Calu3 (cell line): ENCODE data around the gene IGSF9B. TPM values are rescaled to one million over a fixed set of nuclear protein-coding genes. Genes with fewer than 3 reads are reported as not detected.

ENCODE experiments used
- BruUV-seq: library from RNA; stranded (reverse); fragments of 400-500 nt; replicated peaks from 2 replicates; lab custom pipeline; 2021; lab: Mats Ljungman, UMichigan
- CTCF ChIA-PET: fragments of 300-600 bp; sonication (Branson Sonifier 250); formaldehyde crosslinking; loops from one replicate; lab custom pipeline; 2022; ENCODE audit warnings: antibody characterized with exemption; lab: Charles Lee
- DNase-seq: peaks from one replicate; pipeline ENCODE4 v3.0.0; 2022
- H3K27ac Mint-ChIP-seq: one replicate; pipeline ENCODE4 v1.8.0; 2022; ENCODE audit warnings: mixed read lengths; ENCODE audit not compliant: unreplicated experiment
- H3K27me3 Mint-ChIP-seq: one replicate; pipeline ENCODE4 v1.8.0; 2022; ENCODE audit warnings: mixed read lengths; ENCODE audit not compliant: unreplicated experiment
- H3K36me3 Mint-ChIP-seq: one replicate; pipeline ENCODE4 v1.8.0; 2022; ENCODE audit warnings: mild to moderate bottlenecking, moderate library complexity, mixed read lengths; ENCODE audit not compliant: insufficient read depth, unreplicated experiment
- H3K4me1 Mint-ChIP-seq: one replicate; pipeline ENCODE4 v1.8.0; 2022; ENCODE audit warnings: mild to moderate bottlenecking, low read depth, mixed read lengths; ENCODE audit not compliant: unreplicated experiment
- H3K4me3 Mint-ChIP-seq: one replicate; pipeline ENCODE4 v1.8.0; 2022; ENCODE audit warnings: mild to moderate bottlenecking, low read depth, moderate library complexity, mixed read lengths; ENCODE audit not compliant: unreplicated experiment
- H3K9me3 Mint-ChIP-seq: one replicate; pipeline ENCODE4 v1.8.0; 2022; ENCODE audit warnings: low read depth, mixed read lengths; ENCODE audit not compliant: unreplicated experiment
- CTCF ChIP-seq: fragments of 200-600 bp; IDR thresholded peaks from one replicate; pipeline ENCODE4 v1.8.0; 2022; ENCODE audit warnings: antibody characterized with exemption; ENCODE audit not compliant: unreplicated experiment
- intact Hi-C: fragments of 100-400 bp; cut with micrococcal nuclease; formaldehyde crosslinking; loops from one replicate; pipeline ENCODE4 v1.10.0; 2022; ENCODE audit not compliant: unreplicated experiment
- total RNA-seq: library from RNA; stranded (reverse); gene quantifications from 2 replicates; pipeline ENCODE4 v1.2.3, GENCODE V29; 2022

Gene IGSF9B
- total RNA-seq, 1 experiment from 2014 or later = 13.2 TPM

- Mint-ChIP-seq H3K9me3 (peaks cover 3% of the 10 kb centered on the region), H3K4me1 (peaks cover 13% of the 10 kb centered on the region), H3K36me3 (peaks cover 6% of the 10 kb centered on the region), H3K27ac (no peak overlapping the region), H3K27me3 (no peaks in the 10 kb centered on the region), H3K4me3 (no peak overlapping the region)
- no TSS peak for BruUV-seq
- no peak for DNase-seq
- CTCF ChIA-PET = no interaction called here
- TF ChIP-seq CTCF = no peak
- intact Hi-C loops = no loop called here
Measured at GRCh38 chr11:133938166-133938565, 18.6 kb downstream of the IGSF9B start.

- Mint-ChIP-seq H3K27ac (no peak overlapping the region), H3K27me3 (no peaks in the 10 kb centered on the region), H3K4me1 (peaks cover 13% of the 10 kb centered on the region), H3K36me3 (peaks cover 6% of the 10 kb centered on the region), H3K9me3 (peaks cover 3% of the 10 kb centered on the region), H3K4me3 (no peak overlapping the region)
- CTCF ChIA-PET = no interaction called here
- DNase-seq = no peak
- no TSS peak for BruUV-seq
- intact Hi-C loops = no loop called here
- no peak for TF ChIP-seq CTCF
Measured at GRCh38 chr11:133937468-133937867, 19.3 kb downstream of the IGSF9B start.

GRCh38 chr11:133937015-133937414 is 19.8 kb downstream of the IGSF9B start:
- TF ChIP-seq CTCF = no peak
- intact Hi-C loops = no loop called here
- H3K36me3 Mint-ChIP-seq = peaks cover 6% of the 10 kb centered on the region
- peaks cover 3% of the 10 kb centered on the region for H3K9me3 Mint-ChIP-seq
- no peak for DNase-seq
- H3K27me3 Mint-ChIP-seq = no peaks in the 10 kb centered on the region
- no peak overlapping the region for H3K4me3 Mint-ChIP-seq
- peaks cover 13% of the 10 kb centered on the region for H3K4me1 Mint-ChIP-seq
- BruUV-seq = no TSS peak
- CTCF ChIA-PET = no interaction called here
- H3K27ac Mint-ChIP-seq = no peak overlapping the region

- H3K9me3 Mint-ChIP-seq = peaks cover 3% of the 10 kb centered on the region
- CTCF ChIA-PET = no interaction called here
Measured at GRCh38 chr11:133936592-133936991, 20.2 kb downstream of the IGSF9B start.

More at GRCh38 chr11:133936592-133936991, 20.2 kb downstream of the IGSF9B start:
- no peak for TF ChIP-seq CTCF
- H3K4me1 Mint-ChIP-seq = peaks cover 13% of the 10 kb centered on the region
- H3K4me3 Mint-ChIP-seq = no peak overlapping the region
- H3K27ac Mint-ChIP-seq = no peak overlapping the region
- no peaks in the 10 kb centered on the region for H3K27me3 Mint-ChIP-seq
- no peak for DNase-seq
- H3K36me3 Mint-ChIP-seq = peaks cover 6% of the 10 kb centered on the region
- intact Hi-C loops = no loop called here
- no TSS peak for BruUV-seq
